HL-60 (cell line): ENCODE results near the gene RSPH10B2.

Source experiments
- CTCF ChIP-seq: IDR thresholded peaks from one replicate; pipeline ENCODE4 v1.5.1; 2011; ENCODE audit warnings: low read length, control low read depth, inconsistent platforms; ENCODE audit not compliant: insufficient read depth
- GABPA ChIP-seq: IDR thresholded peaks from 2 replicates; pipeline ENCODE4 v1.6.1; 2012; ENCODE audit warnings: low read depth
- POLR2AphosphoS5 ChIP-seq: IDR thresholded peaks from 2 replicates; pipeline ENCODE4 v1.6.1; 2012; ENCODE audit warnings: low read depth
- REST ChIP-seq: IDR thresholded peaks from 2 replicates; pipeline ENCODE4 v1.6.1; 2012; ENCODE audit warnings: low read depth; ENCODE audit not compliant: insufficient replicate concordance
- SPI1 ChIP-seq: IDR thresholded peaks from 2 replicates; pipeline ENCODE4 v1.6.1; 2012; ENCODE audit warnings: low read depth, mild to moderate bottlenecking, borderline replicate concordance

- no peak for TF ChIP-seq CTCF
- no peak for TF ChIP-seq SPI1
- peak; percentile 88 for TF ChIP-seq POLR2AphosphoS5
- TF ChIP-seq REST = no peak
- TF ChIP-seq GABPA = peak; percentile 70
Measured at GRCh38 chr7:6729492-6730342, 24.2 kb upstream of the RSPH10B2 start.
